Suprapubic skin (tissue), 4 donors: ENCODE measurements around the gene TGM3. TPM values are rescaled to one million over a fixed set of nuclear protein-coding genes. Genes with fewer than 3 reads are reported as not detected.
A peak's percentile ranks its signal among the peaks of the same experiment; 100 is the strongest.

Experiments used
- DNase-seq, 2 donors: peaks; one replicate each; pipeline ENCODE4 v3.0.0-alpha.2; 2019; ENCODE audit warnings: low spot score in 2 of 2
- H3K27ac ChIP-seq: fragments of 200-600 bp; sonication (generic); one replicate; pipeline ENCODE4 v1.5.1; 2019
- H3K27me3 ChIP-seq: fragments of 200-600 bp; sonication (generic); one replicate; pipeline ENCODE4 v1.5.1; 2019
- H3K36me3 ChIP-seq: fragments of 200-600 bp; sonication (generic); one replicate; pipeline ENCODE4 v1.5.1; 2019
- H3K4me1 ChIP-seq: fragments of 200-600 bp; sonication (generic); one replicate; pipeline ENCODE4 v1.5.1; 2019
- H3K4me3 ChIP-seq: fragments of 200-600 bp; sonication (generic); one replicate; pipeline ENCODE4 v1.5.1; 2019; ENCODE audit warnings: mild to moderate bottlenecking
- H3K9me3 ChIP-seq: fragments of 200-600 bp; sonication (generic); one replicate; pipeline ENCODE4 v1.5.1; 2019
- EP300 ChIP-seq: sonication (generic); formaldehyde crosslinking; IDR thresholded peaks from one replicate; pipeline ENCODE4 v1.6.1; 2017; ENCODE audit warnings: antibody characterized with exemption
- POLR2A ChIP-seq, 2 donors: fragments of 450-650 bp; IDR thresholded peaks; one replicate each; pipeline ENCODE4 v1.6.1; 2017; ENCODE audit warnings: antibody characterized with exemption in 2 of 2, mild to moderate bottlenecking in 2 of 2, moderate library complexity in 2 of 2
- POLR2AphosphoS5 ChIP-seq, 3 donors: sonication (generic); formaldehyde crosslinking; IDR thresholded peaks; one replicate each; pipeline ENCODE4 v1.6.1; 2017; ENCODE audit warnings: antibody characterized with exemption in 3 of 3
- WGBS: methylation state at CpG from one replicate; pipeline ENCODE4 v1.1.5; 2018; 5-methylcytosine and 5-hydroxymethylcytosine counted together
- total RNA-seq, 4 donors: library from RNA; depleted of rRNA; stranded (reverse); fragments of >200 nt; gene quantifications; one replicate each; pipeline ENCODE4 v1.1.0, GENCODE V29; 2016
- TF ChIP-seq, protein P1 (sequence below), 2 donors: fragments of 200-600 bp in 1 of 2; fragments of 450-650 bp in 1 of 2; sonication (generic) in 1 of 2; IDR thresholded peaks; one replicate each; pipeline ENCODE4 v1.5.1; 2016 to 2019; ENCODE audit warnings: antibody characterized with exemption in 2 of 2, mild to moderate bottlenecking in 1 of 2, moderate library complexity in 1 of 2

Gene TGM3
- total RNA-seq, 4 donors from 2014 or later, result 24.9 to 56.5 (median 44.8) TPM

DNA sequence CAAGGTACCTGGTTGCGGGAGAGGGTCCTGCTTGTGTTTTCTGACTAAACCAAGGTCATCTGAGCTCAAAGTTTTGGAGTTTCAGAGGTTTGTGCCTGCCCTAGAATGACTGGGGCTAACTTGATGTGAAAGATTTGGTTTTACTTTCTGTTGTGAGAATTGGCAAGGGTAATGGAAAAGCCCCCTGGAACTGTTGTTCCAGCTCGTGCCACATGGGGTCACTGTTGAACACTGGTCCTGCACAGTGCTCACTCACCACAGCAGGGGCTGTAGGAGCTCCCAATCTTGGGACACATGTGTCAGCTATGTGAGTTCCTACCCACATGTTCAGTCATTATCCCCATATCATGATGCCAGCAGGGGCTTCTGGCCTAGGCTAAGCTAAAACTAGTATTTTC is 91.4 kb downstream of the TGM3 start:
- no peak for DNase-seq

DNA sequence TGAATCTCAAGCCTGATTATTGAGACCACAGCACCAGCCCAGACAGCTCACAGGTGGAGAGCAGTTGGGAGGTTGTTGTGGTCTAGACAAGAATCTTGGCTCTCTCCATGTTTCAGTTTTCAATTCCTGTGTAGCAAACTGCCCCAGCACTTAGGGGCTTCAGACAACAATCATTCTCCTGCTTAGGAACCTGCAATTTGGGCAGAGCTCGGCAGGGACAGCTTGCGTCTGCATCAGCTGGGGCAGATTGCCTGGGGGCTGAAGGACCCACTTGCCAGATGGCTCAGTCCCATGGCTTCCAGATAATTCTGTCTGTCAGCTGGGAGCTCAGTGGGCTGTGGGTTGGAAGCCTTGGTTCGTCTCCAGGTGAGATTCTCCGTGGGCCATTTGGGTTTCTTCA is 91.8 kb downstream of the TGM3 start:
- WGBS, result 83% methylated on average over 1 of the region's 4 CpGs
- Histone ChIP-seq H3K27ac (no peak overlapping the region), H3K27me3 (peaks cover 3% of the 10 kb centered on the region), H3K4me1 (no peaks in the 10 kb centered on the region), H3K4me3 (no peak overlapping the region), H3K9me3 (no peaks in the 10 kb centered on the region), H3K36me3 (no peaks in the 10 kb centered on the region)
- DNase-seq, result no peak
- TF ChIP-seq, protein P1, sequence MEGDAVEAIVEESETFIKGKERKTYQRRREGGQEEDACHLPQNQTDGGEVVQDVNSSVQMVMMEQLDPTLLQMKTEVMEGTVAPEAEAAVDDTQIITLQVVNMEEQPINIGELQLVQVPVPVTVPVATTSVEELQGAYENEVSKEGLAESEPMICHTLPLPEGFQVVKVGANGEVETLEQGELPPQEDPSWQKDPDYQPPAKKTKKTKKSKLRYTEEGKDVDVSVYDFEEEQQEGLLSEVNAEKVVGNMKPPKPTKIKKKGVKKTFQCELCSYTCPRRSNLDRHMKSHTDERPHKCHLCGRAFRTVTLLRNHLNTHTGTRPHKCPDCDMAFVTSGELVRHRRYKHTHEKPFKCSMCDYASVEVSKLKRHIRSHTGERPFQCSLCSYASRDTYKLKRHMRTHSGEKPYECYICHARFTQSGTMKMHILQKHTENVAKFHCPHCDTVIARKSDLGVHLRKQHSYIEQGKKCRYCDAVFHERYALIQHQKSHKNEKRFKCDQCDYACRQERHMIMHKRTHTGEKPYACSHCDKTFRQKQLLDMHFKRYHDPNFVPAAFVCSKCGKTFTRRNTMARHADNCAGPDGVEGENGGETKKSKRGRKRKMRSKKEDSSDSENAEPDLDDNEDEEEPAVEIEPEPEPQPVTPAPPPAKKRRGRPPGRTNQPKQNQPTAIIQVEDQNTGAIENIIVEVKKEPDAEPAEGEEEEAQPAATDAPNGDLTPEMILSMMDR (IDR thresholded peaks at IDR 0.05), result peak in 1 of 2 donors; percentile 0
- no peak for TF ChIP-seq EP300

More for the DNA sequence above, 91.4 kb downstream of the TGM3 start:
- Histone ChIP-seq H3K4me3 (no peak overlapping the region), H3K27me3 (peaks cover 3% of the 10 kb centered on the region), H3K4me1 (no peaks in the 10 kb centered on the region), H3K36me3 (no peaks in the 10 kb centered on the region), H3K27ac (no peak overlapping the region), H3K9me3 (no peaks in the 10 kb centered on the region)
- no peak for TF ChIP-seq POLR2A (IDR thresholded peaks at IDR 0.05)
- no peak for TF ChIP-seq EP300
- TF ChIP-seq POLR2AphosphoS5 (IDR thresholded peaks at IDR 0.05), result no peak
- TF ChIP-seq, protein P1 (IDR thresholded peaks at IDR 0.05), result peak; percentile 4 to 8
- WGBS, result 46% methylated on average over 2 of the region's 2 CpGs

Other genes starting within 250 kb of the TGM3 start
- 10 to 100 TPM; 23.2 to 33.6 (median 25.2) TPM for gene STK35, start 194.2 kb upstream of the TGM3 start, total RNA-seq
- gene TGM6, start 84.9 kb downstream of the TGM3 start, total RNA-seq, result 1 to 10 TPM in 2 of 4 donors, under 1 TPM in 2; 0.32 to 1.4 (median 0.78) TPM
- 100 to 1,000 TPM; 133 to 250 (median 221) TPM for gene SNRPB, start 174.8 kb downstream of the TGM3 start, total RNA-seq
- gene ZNF343, start 212.9 kb downstream of the TGM3 start, total RNA-seq, result 10 to 100 TPM in 3 of 4 donors, 1 to 10 TPM in 1; 7.9 to 19.2 (median 13.5) TPM
- gene TMC2, start 240.6 kb downstream of the TGM3 start, total RNA-seq, result not detected